Measurements from ENCODE around the gene PRR16.

The PRR16 gene

GRCh38 chr5:120518581-120518980, 54.5 kb downstream of the PRR16 start:
- DNase-seq, result no peak

GRCh38 chr5:120527251-120527650, 63.2 kb downstream of the PRR16 start:
- DNase-seq, result no peak

GRCh38 chr5:120528609-120529008, 64.5 kb downstream of the PRR16 start:
- no peak for DNase-seq

GRCh38 chr5:120529386-120529785, 65.3 kb downstream of the PRR16 start:
- no peak for DNase-seq

- no peak for DNase-seq
Observed at GRCh38 chr5:120531215-120531614, 67.1 kb downstream of the PRR16 start.

GRCh38 chr5:120532835-120533234, 68.7 kb downstream of the PRR16 start:
- no peak for DNase-seq

- DNase-seq, result no peak
Observed at GRCh38 chr5:120533581-120533980, 69.5 kb downstream of the PRR16 start.

- no peak for DNase-seq
Observed at GRCh38 chr5:120535900-120536299, 71.8 kb downstream of the PRR16 start.

- DNase-seq, result no peak
Observed at GRCh38 chr5:120538149-120538548, 74.0 kb downstream of the PRR16 start.

- DNase-seq, result no peak
Observed at GRCh38 chr5:120538644-120539043, 74.5 kb downstream of the PRR16 start.

- no peak for DNase-seq
Observed at GRCh38 chr5:120539471-120539870, 75.4 kb downstream of the PRR16 start.

- no peak for DNase-seq
Observed at GRCh38 chr5:120540097-120540496, 76.0 kb downstream of the PRR16 start.

GRCh38 chr5:120544043-120544442, 79.9 kb downstream of the PRR16 start:
- DNase-seq, result no peak

- no peak for DNase-seq
Observed at GRCh38 chr5:120545007-120545406, 80.9 kb downstream of the PRR16 start.

GRCh38 chr5:120545951-120546350, 81.9 kb downstream of the PRR16 start:
- no peak for DNase-seq

GRCh38 chr5:120546922-120547321, 82.8 kb downstream of the PRR16 start:
- no peak for DNase-seq

GRCh38 chr5:120550358-120550757, 86.3 kb downstream of the PRR16 start:
- DNase-seq, result no peak

- no peak for DNase-seq
Observed at GRCh38 chr5:120552638-120553037, 88.5 kb downstream of the PRR16 start.

GRCh38 chr5:120555345-120555744, 91.2 kb downstream of the PRR16 start:
- DNase-seq, result no peak

- DNase-seq, result no peak
Observed at GRCh38 chr5:120564013-120564412, 99.9 kb downstream of the PRR16 start.

GRCh38 chr5:120567066-120567465, 103.0 kb downstream of the PRR16 start:
- DNase-seq, result no peak

- no peak for DNase-seq
Observed at GRCh38 chr5:120567921-120568320, 103.8 kb downstream of the PRR16 start.

GRCh38 chr5:120568711-120569110, 104.6 kb downstream of the PRR16 start:
- DNase-seq, result no peak

GRCh38 chr5:120576588-120576987, 112.5 kb downstream of the PRR16 start:
- no peak for DNase-seq

GRCh38 chr5:120582635-120583034, 118.5 kb downstream of the PRR16 start:
- no peak for DNase-seq

- DNase-seq, result no peak
Observed at GRCh38 chr5:120586646-120587045, 122.5 kb downstream of the PRR16 start.
